Measurements from ENCODE around the gene ZNF407.

ZNF407 gene

DNA sequence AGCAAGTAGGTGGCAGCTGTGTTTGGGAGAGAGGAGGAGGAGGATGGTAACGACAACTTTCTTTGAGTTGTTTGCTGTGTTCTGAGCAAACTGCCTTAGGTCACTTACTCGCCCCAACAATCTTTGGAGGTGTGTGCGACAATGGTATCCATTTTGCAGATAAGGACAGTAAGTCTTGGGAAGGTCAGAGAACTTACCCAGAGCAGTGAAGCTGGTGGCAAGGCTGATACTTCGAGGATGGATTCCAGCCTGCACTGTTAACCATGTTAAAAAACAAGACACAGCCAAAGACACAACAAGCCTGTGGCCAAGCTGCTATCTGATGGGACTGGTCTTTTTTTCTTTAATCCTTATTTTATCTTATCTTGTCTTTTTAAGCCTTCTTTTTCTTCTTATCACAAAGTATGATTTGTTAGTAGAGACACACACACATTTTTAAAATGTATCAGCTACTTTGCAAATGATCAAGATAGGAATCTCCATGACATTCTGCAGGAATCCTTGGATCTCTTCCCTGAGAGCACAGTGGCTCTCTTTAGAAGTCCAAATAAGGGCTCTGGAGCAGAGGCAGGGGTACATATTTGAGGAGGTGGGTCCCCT, 35.4 kb upstream of the ZNF407 start:
- TF ChIP-seq ZFP30 (CRISPR knock-in tag; IDR thresholded peaks at IDR 0.05) (no peak), BACH2 (CRISPR knock-in tag; IDR thresholded peaks at IDR 0.05; ENCODE audit: borderline replicate concordance) (no peak), TOX (CRISPR knock-in tag; IDR thresholded peaks at IDR 0.05; ENCODE audit: borderline replicate concordance) (no peak), SNAI2 (CRISPR knock-in tag; IDR thresholded peaks at IDR 0.05) (no peak), TCF4 (CRISPR knock-in tag; IDR thresholded peaks at IDR 0.05; ENCODE audit: borderline replicate concordance) (no peak), RARB (CRISPR knock-in tag; IDR thresholded peaks at IDR 0.05) (no peak), CSDC2 (CRISPR knock-in tag; IDR thresholded peaks at IDR 0.05) (no peak), ISL1 (CRISPR knock-in tag; IDR thresholded peaks at IDR 0.05) (no peak), ZC3H10 (CRISPR knock-in tag; IDR thresholded peaks at IDR 0.05) (no peak), ARNTL (CRISPR knock-in tag; IDR thresholded peaks at IDR 0.05; ENCODE audit: borderline replicate concordance, low read depth) (no peak), ZFP3 (CRISPR knock-in tag; IDR thresholded peaks at IDR 0.05) (no peak), PPARA (CRISPR knock-in tag; IDR thresholded peaks at IDR 0.05; ENCODE audit: borderline replicate concordance) (no peak)
- TF ChIP-seq, protein P1, sequence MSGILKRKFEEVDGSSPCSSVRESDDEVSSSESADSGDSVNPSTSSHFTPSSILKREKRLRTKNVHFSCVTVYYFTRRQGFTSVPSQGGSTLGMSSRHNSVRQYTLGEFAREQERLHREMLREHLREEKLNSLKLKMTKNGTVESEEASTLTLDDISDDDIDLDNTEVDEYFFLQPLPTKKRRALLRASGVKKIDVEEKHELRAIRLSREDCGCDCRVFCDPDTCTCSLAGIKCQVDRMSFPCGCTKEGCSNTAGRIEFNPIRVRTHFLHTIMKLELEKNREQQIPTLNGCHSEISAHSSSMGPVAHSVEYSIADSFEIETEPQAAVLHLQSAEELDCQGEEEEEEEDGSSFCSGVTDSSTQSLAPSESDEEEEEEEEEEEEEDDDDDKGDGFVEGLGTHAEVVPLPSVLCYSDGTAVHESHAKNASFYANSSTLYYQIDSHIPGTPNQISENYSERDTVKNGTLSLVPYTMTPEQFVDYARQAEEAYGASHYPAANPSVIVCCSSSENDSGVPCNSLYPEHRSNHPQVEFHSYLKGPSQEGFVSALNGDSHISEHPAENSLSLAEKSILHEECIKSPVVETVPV (CRISPR knock-in tag; IDR thresholded peaks at IDR 0.05) = no peak
- TF ChIP-seq, protein P2, sequence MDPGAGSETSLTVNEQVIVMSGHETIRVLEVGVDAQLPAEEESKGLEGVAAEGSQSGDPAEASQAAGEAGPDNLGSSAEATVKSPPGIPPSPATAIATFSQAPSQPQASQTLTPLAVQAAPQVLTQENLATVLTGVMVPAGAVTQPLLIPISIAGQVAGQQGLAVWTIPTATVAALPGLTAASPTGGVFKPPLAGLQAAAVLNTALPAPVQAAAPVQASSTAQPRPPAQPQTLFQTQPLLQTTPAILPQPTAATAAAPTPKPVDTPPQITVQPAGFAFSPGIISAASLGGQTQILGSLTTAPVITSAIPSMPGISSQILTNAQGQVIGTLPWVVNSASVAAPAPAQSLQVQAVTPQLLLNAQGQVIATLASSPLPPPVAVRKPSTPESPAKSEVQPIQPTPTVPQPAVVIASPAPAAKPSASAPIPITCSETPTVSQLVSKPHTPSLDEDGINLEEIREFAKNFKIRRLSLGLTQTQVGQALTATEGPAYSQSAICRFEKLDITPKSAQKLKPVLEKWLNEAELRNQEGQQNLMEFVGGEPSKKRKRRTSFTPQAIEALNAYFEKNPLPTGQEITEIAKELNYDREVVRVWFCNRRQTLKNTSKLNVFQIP (CRISPR knock-in tag; IDR thresholded peaks at IDR 0.05; ENCODE audit: borderline replicate concordance, low read depth) = no peak
- TF ChIP-seq, protein P3, sequence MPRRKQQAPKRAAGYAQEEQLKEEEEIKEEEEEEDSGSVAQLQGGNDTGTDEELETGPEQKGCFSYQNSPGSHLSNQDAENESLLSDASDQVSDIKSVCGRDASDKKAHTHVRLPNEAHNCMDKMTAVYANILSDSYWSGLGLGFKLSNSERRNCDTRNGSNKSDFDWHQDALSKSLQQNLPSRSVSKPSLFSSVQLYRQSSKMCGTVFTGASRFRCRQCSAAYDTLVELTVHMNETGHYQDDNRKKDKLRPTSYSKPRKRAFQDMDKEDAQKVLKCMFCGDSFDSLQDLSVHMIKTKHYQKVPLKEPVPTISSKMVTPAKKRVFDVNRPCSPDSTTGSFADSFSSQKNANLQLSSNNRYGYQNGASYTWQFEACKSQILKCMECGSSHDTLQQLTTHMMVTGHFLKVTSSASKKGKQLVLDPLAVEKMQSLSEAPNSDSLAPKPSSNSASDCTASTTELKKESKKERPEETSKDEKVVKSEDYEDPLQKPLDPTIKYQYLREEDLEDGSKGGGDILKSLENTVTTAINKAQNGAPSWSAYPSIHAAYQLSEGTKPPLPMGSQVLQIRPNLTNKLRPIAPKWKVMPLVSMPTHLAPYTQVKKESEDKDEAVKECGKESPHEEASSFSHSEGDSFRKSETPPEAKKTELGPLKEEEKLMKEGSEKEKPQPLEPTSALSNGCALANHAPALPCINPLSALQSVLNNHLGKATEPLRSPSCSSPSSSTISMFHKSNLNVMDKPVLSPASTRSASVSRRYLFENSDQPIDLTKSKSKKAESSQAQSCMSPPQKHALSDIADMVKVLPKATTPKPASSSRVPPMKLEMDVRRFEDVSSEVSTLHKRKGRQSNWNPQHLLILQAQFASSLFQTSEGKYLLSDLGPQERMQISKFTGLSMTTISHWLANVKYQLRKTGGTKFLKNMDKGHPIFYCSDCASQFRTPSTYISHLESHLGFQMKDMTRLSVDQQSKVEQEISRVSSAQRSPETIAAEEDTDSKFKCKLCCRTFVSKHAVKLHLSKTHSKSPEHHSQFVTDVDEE (CRISPR knock-in tag; IDR thresholded peaks at IDR 0.05) = no peak
- TF ChIP-seq, protein P4, sequence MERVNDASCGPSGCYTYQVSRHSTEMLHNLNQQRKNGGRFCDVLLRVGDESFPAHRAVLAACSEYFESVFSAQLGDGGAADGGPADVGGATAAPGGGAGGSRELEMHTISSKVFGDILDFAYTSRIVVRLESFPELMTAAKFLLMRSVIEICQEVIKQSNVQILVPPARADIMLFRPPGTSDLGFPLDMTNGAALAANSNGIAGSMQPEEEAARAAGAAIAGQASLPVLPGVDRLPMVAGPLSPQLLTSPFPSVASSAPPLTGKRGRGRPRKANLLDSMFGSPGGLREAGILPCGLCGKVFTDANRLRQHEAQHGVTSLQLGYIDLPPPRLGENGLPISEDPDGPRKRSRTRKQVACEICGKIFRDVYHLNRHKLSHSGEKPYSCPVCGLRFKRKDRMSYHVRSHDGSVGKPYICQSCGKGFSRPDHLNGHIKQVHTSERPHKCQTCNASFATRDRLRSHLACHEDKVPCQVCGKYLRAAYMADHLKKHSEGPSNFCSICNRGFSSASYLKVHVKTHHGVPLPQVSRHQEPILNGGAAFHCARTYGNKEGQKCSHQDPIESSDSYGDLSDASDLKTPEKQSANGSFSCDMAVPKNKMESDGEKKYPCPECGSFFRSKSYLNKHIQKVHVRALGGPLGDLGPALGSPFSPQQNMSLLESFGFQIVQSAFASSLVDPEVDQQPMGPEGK (CRISPR knock-in tag; IDR thresholded peaks at IDR 0.05; ENCODE audit: borderline replicate concordance) = no peak
- ATAC-seq = no peak

DNA sequence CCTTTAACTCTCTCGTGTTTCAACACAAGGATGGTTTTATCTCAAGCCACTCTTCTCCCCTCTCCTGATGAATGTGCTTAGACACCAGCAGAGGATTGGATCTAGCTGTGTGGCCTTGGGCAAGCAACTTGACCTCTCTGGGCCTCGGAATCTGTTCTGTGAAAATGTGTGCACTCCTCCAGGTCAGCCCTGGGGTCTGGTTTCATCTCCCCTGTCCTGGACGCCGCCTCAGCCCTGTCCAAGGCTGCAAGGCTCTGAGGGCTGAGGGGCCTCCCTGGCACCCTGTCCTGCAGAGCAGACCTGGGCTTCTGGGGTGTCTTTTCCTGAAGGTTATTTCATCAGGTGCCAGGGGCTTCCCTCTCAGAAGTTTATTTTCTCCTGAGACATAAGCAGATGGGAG, 34.9 kb upstream of the ZNF407 start:
- TF ChIP-seq RARB (CRISPR knock-in tag; IDR thresholded peaks at IDR 0.05) (no peak), ZC3H10 (CRISPR knock-in tag; IDR thresholded peaks at IDR 0.05) (no peak), GLIS3 (CRISPR knock-in tag; IDR thresholded peaks at IDR 0.05) (no peak), ZFP3 (CRISPR knock-in tag; IDR thresholded peaks at IDR 0.05) (no peak), ZFP30 (CRISPR knock-in tag; IDR thresholded peaks at IDR 0.05) (no peak), ARNTL (CRISPR knock-in tag; IDR thresholded peaks at IDR 0.05; ENCODE audit: borderline replicate concordance, low read depth) (no peak), PPARA (CRISPR knock-in tag; IDR thresholded peaks at IDR 0.05; ENCODE audit: borderline replicate concordance) (no peak)
- TF ChIP-seq, protein P5, sequence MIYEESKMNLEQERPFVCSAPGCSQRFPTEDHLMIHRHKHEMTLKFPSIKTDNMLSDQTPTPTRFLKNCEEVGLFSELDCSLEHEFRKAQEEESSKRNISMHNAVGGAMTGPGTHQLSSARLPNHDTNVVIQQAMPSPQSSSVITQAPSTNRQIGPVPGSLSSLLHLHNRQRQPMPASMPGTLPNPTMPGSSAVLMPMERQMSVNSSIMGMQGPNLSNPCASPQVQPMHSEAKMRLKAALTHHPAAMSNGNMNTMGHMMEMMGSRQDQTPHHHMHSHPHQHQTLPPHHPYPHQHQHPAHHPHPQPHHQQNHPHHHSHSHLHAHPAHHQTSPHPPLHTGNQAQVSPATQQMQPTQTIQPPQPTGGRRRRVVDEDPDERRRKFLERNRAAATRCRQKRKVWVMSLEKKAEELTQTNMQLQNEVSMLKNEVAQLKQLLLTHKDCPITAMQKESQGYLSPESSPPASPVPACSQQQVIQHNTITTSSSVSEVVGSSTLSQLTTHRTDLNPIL (CRISPR knock-in tag; IDR thresholded peaks at IDR 0.05; ENCODE audit: low read depth) = no peak
- TF ChIP-seq, protein P3 (CRISPR knock-in tag; IDR thresholded peaks at IDR 0.05) = no peak
- TF ChIP-seq, protein P4 (CRISPR knock-in tag; IDR thresholded peaks at IDR 0.05; ENCODE audit: borderline replicate concordance) = no peak
- no peak for ATAC-seq
